ENCODE results near the gene KCNIP1. TPM values are rescaled to one million over a fixed set of nuclear protein-coding genes. Genes with fewer than 3 reads are reported as not detected.

Gene KCNIP1
- total RNA-seq, 1 experiment from 2014 or later, result not detected

DNA sequence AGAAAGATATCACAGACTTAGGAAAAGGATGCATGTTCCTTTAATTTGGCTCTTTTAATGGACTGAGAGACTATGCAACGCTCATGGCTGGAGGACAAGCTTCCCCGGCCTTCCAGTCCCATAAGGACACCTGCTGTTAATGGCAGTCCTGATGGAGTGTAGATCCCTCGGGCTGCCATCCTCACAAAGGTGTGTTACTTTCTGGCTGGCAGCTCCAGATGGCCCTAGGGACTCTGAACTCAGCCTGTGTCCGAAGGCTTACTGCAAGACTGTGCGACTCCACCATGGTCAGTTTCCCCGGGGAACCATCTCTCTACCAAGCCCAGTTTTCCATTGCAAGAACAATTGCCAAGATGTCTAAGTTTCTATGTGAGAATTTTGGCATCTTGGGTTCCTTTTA is 25.5 kb upstream of the KCNIP1 start (continued):
- TF ChIP-seq RAD21 (IDR thresholded peaks at IDR 0.05; ENCODE audit: low read depth), result no peak
- TF ChIP-seq, protein P1, sequence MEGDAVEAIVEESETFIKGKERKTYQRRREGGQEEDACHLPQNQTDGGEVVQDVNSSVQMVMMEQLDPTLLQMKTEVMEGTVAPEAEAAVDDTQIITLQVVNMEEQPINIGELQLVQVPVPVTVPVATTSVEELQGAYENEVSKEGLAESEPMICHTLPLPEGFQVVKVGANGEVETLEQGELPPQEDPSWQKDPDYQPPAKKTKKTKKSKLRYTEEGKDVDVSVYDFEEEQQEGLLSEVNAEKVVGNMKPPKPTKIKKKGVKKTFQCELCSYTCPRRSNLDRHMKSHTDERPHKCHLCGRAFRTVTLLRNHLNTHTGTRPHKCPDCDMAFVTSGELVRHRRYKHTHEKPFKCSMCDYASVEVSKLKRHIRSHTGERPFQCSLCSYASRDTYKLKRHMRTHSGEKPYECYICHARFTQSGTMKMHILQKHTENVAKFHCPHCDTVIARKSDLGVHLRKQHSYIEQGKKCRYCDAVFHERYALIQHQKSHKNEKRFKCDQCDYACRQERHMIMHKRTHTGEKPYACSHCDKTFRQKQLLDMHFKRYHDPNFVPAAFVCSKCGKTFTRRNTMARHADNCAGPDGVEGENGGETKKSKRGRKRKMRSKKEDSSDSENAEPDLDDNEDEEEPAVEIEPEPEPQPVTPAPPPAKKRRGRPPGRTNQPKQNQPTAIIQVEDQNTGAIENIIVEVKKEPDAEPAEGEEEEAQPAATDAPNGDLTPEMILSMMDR (IDR thresholded peaks at IDR 0.05 in 2 of 3, conservative IDR thresholded peaks at IDR 0.05 in 1 of 3; ENCODE audit: borderline replicate concordance in 1 of 3, insufficient read depth in 1 of 3, low read depth in 2 of 3, low read length in 2 of 3), result no peak

DNA sequence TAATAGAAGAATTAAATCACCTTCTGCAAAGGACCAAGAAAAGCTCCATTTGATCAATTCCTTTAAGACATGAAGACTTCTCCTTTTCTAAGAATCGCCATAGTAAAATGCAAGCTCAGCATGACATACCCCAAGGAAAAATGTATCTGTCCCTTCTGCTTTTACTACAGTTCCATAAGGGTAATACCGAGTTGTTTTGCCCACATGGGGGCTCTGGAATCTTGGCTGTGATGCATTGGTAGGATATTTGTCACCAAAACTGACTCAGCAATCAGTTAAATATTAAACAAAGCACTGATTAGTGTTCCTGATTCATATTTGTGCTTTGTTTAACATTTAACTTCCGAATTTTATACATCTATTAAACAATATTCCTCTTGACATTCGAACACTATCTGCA is 24.3 kb upstream of the KCNIP1 start:
- CTCF ChIA-PET, result interaction anchor here (1.0 kb wide), 1 partner anchor 46 kb away, joined by 3 read pairs; no protein-coding TSS in a partner anchor
- Histone ChIP-seq H3K36me3 (ENCODE audit: control insufficient read depth in 1 of 2, insufficient read depth in 2 of 2, low read length in 2 of 2) (no peaks in the 10 kb centered on the region), H3K4me1 (ENCODE audit: control insufficient read depth in 1 of 2, insufficient read depth in 2 of 2, low read length in 2 of 2) (peaks cover 0 to 13% of the 10 kb centered on the region in 2 experiments; a peak in 3 of 4 replicates), H2AFZ (ENCODE audit: low read depth, low read length, poor library complexity, severe bottlenecking) (no peak overlapping the region), H3K27ac (ENCODE audit: low read depth, low read length) (no peak overlapping the region), H3K4me3 (replicated peaks in 1 of 2; ENCODE audit: low read depth in 1 of 2, low read length in 2 of 2) (no peak overlapping the region), H4K20me1 (ENCODE audit: insufficient read depth) (no peaks in the 10 kb centered on the region), H3K9ac (ENCODE audit: low read length) (no peak overlapping the region), H3K27me3 (ENCODE audit: insufficient read depth, low read length) (no peaks in the 10 kb centered on the region), H3K9me2 (ENCODE audit: insufficient read depth) (no peaks in the 10 kb centered on the region), H3K79me2 (ENCODE audit: insufficient read depth, low read length) (no peaks in the 10 kb centered on the region), H3K9me3 (ENCODE audit: control insufficient read depth in 1 of 2, insufficient read depth in 1 of 2, low read depth in 1 of 2, low read length in 2 of 2) (no peaks in the 10 kb centered on the region), H3K4me2 (ENCODE audit: low read length) (peak overlapping the region; percentile 35; the same call in 1 of the 2 replicates)
- TF ChIP-seq POLR2AphosphoS5 (IDR thresholded peaks at IDR 0.05; ENCODE audit: low read depth, low read length) (no peak), RAD21 (IDR thresholded peaks at IDR 0.05; ENCODE audit: low read depth) (peak; percentile 47)
- TF ChIP-seq, protein P1 (IDR thresholded peaks at IDR 0.05 in 2 of 3, conservative IDR thresholded peaks at IDR 0.05 in 1 of 3; ENCODE audit: borderline replicate concordance in 1 of 3, insufficient read depth in 1 of 3, low read depth in 2 of 3, low read length in 2 of 3), result peak in 1 of 3 experiments; percentile 12; a peak in 1 of 6 replicates
- no TSS peak for BruUV-seq (replicated peaks)
- POLR2A ChIA-PET, result no interaction called here
- RAD21 ChIA-PET (ENCODE audit: low non-redundant PET in 1 of 2, low total read pairs in 2 of 2, uncharacterized antibody in 2 of 2, unreplicated experiment in 2 of 2), result no interaction called here
- DNase-seq (ENCODE audit: low read depth, low spot score) (no peak), ATAC-seq (peak; percentile 64; the same call in 1 of the 2 replicates)
- intact Hi-C loops (cut with micrococcal nuclease), result no loop called here
